GM18526 (cell line): ENCODE measurements around the gene DSTN.

Experiments
- POLR2A ChIP-seq: IDR thresholded peaks from 3 replicates; pipeline ENCODE4 v1.6.1; 2011; ENCODE audit not compliant: insufficient read length; ENCODE audit errors: extremely low read depth

DSTN gene

DNA sequence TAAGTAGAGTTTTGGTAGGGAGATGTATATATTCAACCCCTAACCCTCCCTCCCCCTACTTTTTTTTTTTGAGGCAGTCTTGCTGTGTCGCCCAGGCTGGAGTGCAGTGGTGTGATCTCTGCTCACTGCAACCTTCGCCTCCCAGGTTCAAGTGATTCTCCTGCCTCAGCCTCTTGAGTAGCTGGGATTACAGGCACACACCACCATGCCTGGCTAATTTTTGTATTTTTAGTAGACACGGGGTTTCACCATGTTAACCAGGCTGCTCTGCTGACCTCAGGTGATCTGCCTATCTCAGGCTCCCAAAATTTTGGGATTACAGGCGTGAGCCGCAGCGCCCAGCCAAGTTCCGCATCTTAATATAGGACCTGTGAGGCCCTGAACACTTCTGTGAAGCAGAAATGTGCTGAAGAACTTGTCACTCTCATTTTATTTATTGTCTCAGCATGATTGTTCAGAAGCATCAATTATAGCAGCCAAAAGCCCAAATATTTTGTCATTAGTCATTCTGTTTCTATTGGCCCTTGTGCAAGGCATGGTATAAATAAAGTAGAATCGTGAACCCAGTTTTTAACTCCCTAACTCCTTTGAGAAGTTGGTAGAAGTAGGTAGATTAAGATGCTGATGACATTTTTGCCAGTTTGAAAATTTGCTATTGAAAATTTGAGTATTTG, 19.4 kb downstream of the DSTN start:
- no peak for TF ChIP-seq POLR2A

DNA sequence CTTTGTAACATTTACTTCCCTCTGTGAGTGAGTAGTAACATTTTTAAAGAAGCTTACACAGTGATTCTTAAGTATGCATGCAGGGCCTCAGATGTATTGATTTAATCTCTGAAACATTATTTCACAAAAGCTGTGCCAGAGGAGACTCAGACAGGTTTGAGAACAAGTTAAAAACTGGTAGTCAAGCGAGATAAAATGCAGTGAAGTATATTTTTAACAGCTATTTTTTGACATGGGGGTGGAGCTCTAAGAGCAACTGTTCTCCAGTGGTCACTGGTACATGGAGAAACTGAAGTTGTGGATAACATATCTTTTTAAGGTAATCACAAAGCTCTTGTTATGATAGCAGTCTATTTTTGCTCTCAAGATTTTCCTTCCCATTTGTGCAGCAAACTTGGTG, 20.4 kb downstream of the DSTN start:
- no peak for TF ChIP-seq POLR2A

DNA sequence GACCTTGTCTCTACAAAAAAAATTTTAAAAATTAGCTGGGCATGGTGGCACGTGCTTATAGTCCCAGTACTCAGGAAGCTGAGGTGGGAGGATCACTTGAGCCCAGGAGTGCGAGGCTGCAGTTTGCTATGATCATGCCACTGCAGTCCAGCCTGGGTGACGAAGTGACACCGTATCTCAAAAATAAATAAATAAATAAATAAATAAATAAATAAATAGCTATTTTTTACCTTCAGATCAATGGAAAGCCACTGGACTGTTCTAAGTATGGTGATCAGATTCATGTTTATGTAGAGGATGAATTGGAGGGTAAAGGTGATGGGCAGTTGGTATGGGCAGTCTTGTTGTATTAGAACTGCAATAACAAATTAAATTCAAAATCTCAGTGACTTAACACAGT, 24.0 kb downstream of the DSTN start:
- TF ChIP-seq POLR2A = no peak

DNA sequence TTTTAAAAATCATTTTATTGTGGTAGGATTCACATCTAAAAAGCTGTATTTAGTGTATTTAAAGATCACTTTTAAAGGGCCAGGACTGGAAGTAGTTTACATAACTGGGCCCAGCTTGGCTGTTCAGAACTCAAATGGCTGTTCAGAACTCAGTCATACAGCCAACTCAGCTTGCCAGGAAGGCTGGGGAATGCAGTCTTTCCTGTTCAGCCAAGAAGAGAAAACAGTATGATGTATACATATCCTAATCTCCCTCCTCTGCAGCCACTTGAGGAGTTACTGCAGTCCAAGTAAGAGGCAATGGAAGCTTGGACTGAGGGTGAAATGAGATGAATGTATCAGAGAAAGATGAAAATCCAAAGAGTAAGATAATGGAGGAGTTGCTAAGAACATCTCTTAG, 24.6 kb downstream of the DSTN start:
- no peak for TF ChIP-seq POLR2A

DNA sequence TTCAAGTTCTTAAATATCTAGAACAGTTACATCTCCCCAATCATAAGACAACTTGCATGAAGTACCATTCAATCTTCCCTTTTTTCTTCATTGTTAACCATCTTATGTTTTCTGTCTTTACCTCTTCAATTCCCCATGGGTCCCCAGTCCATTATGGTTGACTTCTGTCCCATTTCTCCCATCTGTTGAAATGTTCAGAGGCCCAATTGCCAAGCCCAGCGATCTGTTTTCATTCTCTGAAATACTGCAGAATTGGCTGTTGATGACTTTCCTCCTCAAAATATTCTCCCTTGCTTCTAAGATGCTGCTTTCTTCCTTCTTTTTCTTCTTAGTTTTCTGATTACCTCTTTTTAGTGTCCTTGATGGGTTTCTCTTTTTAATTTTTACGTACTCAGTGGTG, 26.0 kb downstream of the DSTN start:
- no peak for TF ChIP-seq POLR2A

DNA sequence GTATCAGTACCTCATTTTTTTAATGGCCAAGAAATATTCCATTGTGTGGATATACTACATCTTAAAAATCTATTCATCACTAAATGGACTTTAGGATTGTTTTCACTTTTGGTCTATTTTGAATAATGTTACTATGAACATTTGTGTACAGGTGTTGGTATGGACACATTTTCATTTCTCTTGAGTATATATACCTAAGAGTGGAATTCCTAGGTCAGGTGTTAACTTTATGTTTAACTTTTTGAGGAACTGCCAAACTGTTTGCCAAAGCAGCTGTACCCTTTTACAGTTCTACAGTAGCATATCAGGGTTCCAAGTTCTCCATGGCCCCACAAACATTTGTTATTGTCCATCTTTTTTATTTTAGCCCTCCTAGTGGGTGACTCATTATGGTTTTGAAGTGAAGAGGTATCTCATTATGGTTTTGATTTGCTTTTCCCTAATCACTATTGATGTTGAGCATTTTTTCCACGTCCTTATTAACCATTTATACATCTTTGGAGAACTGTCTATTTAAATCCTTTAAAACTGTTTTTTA, 28.2 kb downstream of the DSTN start:
- TF ChIP-seq POLR2A = no peak

DNA sequence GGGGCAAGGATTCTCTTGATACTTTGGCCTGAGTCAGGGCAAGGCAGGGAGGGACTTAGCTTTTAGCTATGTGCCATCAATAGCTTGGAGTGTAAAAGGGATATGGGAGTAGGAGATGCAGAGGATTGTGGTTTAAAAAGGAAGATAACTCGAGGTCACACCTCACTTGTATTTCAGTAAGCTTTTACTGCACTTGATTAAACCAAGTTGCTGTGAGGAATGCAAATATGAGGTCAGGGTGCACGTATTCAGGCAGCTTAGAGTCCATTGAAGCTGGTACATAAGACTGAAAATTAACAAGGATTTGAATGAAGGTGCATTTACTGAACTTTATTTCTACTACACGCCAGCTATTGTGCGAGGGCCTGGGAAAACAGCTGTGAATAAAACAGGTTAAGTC, 32.1 kb downstream of the DSTN start:
- no peak for TF ChIP-seq POLR2A

DNA sequence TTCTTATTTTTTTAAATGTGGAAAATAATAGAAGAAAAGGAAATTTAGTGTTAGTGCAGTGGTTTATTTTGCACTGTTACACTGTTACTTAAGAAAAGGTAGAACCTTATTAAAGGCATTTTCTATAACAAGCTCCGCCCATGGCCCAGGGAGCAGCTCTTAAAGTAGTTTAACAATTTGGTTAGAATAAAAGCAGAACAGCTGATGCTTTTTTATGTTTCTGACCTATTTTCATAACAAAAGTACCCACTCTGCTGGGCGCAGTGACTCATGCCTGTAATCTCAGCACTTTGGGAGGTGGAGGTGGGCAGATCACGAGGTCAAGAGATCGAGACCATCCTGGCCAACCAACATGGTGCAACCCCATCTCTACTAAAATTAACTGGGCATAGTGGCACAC, 32.6 kb downstream of the DSTN start:
- no peak for TF ChIP-seq POLR2A

DNA sequence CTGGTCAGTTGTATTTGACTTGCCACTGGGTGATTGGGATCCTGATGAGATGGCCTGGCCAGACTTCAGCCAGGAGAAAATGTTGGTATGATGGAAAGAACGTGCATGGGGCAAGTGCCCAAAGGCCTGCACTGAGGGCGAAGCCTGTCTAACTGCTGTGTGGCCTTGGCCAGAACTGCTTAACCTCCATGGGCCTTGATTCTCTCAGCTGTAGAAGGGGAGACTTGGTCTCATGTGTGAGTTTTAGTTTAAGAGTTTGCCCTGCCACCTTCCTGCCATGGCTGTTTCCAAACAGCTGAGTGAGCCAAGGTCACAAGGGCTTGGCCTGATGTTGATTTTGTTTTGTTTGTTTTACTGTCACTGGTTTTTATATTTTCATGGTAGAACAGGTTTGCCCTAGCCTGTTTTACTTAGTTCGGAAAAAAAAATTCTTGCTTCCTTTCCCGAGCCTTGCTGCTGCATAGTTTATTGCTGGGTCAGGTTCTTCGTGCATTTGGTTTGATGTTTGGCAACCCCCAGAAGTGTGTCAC, 35.3 kb downstream of the DSTN start:
- TF ChIP-seq POLR2A = no peak

DNA sequence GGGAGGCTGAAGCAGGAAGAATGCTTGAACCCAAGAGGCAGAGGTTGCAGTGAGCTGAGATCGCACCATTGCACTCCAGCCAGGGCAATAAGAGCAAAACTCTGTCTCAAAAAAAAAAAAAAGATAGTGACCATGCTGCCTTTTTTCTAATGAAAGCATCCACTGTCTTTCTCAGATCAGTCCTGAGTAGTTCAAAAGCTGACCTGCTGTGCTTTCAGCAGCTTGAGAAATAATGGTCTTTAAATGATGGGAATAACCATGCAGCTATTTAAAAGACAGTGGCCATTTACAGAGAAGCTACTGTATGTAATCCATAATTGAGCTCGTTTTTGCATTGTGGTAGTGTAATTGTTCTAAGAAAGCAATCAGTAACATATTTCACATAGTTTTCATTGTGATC, 36.1 kb downstream of the DSTN start:
- no peak for TF ChIP-seq POLR2A

DNA sequence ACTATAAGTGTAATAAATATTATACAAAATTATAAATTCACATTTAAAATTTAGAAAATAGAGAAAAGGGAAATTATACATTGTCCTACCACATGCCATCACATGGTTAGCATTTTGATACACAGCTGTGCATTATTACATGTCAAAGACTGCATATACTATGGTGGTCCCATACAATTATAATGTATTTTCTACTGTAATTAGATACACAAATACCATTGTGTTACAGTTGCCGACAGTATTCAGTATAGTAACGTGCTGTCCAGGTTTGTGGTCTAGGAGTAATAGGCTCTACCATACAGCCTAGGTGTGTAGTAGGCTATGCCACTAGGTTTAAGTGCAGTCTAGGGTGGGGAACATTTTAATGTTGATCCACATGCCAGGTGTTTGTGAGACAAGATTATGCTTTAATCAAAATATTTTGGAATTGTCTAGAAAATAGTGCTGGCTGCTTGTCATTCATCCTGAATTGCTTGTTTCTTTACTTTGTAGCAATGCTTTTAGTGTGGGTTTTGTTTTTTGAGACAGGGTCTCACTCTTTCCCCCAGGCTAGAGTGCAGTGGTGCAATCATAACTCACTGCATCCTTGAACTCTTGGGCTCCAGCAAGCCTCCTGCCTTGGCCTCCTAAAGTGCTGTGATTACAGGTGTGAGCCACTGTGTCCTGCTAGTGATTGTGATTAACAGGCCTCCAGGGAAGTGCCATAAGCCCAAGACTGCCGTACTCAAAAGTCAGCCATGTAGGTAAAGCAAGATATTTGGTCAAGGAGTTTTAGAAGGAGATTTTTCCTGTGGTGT, 39.0 kb downstream of the DSTN start:
- TF ChIP-seq POLR2A = no peak

DNA sequence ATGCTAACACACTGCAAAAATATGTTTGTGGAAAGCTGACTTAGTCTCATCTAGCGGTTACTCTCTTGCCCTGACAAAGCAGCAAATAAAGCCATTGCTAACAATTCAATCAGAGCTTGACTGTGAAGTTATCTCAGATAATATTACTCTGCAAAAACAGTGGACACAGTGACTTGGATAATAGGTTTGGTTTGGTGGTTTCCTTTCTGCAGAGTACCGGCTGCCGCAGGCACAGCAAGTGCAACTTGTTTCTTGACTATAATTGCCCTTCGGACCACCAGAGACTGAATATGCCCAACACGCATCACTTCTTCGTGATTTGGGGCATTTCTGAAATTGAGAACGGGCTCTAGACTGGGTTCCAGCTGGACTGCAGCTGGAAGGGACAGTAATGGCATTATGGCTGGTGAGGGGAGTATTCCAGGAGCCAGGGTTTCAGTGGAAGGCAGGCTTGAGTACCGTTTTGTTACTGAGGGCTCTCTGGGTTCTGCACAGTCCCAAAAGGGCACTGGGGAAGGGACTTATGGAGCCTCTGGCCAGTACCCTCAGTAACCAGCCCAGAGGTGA, 40.0 kb downstream of the DSTN start:
- TF ChIP-seq POLR2A = no peak

DNA sequence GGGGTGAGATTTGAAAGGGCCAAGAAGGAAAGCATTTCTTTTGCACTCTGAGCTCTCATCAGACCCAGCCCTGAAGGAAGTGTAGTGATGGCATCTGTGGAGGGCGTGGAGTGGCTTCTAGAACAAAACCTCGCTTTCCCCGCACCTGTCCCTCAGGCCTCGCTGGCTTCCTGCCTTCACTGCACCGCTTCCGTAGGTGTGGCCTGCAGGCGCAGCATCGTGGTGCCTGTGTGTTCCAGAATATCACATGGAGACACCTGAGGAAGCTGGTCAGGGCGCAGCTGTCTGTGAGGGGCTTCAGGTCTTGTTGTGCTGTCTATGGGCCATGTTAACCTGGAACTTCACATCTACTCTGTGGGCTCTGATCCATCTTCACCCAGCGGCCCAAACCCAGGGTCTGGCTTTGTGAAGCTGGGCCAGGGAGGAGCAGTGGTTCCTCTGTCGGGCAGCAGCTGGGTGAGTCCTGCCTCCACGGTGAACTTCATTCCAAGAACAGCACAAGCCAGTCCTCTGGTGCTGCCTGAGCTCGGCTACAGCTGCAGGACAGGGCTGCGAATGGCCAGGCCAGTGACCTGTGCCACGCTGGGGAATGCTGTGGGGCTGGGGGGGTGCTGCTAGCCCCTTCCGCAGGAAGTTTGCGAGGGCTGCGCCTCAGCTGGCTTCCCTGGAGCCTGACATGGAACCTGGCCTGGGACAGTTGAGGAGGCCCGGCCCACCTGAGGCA, 40.9 kb downstream of the DSTN start:
- TF ChIP-seq POLR2A = no peak

DNA sequence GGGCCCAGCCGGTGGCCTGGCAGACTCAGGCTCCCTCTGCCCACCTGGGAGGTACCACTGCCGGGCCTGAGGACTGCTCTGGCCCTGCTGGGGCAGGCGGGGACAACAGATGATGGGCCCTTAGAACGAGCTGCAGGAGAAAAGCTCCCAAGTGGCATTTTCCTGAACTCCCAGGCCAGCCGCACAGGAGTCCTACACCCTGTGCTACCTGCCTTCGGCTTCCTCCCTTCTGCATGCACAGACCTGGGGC, 41.3 kb downstream of the DSTN start:
- TF ChIP-seq POLR2A = no peak

DNA sequence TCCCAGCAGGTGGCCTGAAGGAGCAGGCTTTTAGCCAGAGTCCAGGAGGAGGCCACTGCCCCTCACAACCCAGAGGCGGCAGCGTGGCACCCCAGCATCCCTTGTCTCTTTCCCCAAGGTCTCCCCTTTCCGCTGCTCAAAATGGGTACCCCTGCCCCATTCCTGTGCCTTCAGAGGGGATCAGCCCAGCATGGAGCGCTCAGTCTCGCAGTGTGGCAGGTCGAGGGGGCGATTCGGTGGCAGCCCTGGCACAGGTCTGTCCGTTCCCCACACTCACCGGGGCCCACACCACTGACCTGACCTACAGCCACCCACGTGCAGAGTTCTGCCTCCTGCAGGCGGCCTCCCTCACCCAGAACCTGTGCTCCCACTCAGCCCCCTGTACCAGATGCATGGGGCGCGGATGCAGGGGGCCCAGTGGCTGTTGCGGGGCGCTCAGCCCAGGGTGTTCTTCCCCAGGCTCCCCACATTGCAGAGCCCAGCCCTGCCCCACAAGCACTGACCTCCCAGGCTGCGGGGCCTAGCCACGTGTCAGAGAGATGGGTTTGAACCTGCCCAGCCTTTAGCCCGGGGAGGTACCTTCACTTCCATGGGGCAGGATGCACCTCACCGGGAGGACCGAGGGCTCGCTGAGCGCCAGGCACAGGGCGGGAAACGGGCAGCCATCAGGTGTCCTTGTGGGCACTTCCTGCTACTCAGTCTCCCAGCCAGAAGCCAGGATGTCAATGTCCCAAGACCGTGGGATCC, 41.8 kb downstream of the DSTN start:
- TF ChIP-seq POLR2A = no peak

DNA sequence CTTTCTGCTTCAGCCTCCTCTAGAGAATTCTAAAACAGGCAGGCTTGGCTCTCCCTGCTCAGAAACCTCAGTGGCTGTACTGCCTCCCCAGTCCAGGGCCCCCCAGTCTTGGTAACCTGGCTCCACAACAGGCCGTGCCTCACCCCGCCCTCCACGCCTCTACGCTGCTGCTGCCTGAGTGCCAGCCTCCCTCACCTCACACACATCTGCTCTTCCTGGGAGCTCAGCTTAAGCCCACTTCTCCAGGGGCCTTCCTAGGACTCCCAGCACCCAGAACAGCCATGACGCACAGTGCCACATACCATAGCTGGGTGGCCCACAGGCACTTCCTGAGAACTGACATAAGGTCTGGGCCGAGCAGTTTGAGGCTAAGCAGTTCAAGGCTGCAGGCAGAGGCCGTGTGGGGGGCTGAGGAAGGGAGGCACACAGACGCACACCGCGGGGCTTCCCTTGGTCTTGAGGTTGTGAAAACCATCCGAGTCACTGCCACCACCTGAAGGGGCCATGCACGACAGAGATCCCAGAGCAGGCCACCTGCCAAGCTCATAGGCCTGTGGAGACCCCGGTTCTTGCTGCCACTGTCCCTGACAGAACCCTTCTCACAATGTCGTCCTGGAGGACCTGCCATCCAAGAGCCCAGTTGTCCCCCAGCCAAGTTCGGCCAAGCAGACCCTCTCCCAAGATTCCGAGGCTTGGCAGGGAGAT, 42.6 kb downstream of the DSTN start:
- TF ChIP-seq POLR2A = no peak
